ENCODE results near the gene SAMD15. TPM values are rescaled to one million over a fixed set of nuclear protein-coding genes. Genes with fewer than 3 reads are reported as not detected.

SAMD15 gene
- total RNA-seq, 1 donor from 2014 or later: 2.0 TPM

DNA sequence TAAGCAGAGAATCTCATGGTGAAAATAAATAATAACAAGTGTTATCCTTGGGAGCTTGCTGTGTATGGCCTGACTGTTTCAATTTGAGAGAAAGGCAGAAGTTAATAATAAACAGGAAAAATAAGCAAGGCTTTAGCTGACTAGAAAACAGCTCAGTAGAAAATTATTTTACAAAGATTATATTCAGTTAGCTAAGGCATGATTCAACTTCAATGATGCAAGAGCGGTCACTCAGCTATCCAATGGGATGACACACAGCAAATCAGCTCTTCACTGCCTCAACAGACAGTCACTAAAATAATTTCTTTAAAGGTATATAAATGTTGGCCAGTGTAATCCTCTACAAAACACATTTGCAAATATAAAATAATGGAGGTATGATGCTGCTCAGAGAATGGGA lies 37.8 kb upstream of the SAMD15 start:
- DNase-seq (ENCODE audit: low spot score in 2 of 2, unreplicated experiment in 2 of 2): no peak
- Mint-ChIP-seq H3K27me3 (ENCODE audit: low read depth) (no peaks in the 10 kb centered on the region), H3K4me1 (peaks cover 13% of the 10 kb centered on the region), H3K4me3 (no peak overlapping the region), H3K27ac (no peak overlapping the region), H3K9me3 (no peaks in the 10 kb centered on the region), H3K36me3 (peaks cover 26% of the 10 kb centered on the region)
- TF ChIP-seq, protein P1, sequence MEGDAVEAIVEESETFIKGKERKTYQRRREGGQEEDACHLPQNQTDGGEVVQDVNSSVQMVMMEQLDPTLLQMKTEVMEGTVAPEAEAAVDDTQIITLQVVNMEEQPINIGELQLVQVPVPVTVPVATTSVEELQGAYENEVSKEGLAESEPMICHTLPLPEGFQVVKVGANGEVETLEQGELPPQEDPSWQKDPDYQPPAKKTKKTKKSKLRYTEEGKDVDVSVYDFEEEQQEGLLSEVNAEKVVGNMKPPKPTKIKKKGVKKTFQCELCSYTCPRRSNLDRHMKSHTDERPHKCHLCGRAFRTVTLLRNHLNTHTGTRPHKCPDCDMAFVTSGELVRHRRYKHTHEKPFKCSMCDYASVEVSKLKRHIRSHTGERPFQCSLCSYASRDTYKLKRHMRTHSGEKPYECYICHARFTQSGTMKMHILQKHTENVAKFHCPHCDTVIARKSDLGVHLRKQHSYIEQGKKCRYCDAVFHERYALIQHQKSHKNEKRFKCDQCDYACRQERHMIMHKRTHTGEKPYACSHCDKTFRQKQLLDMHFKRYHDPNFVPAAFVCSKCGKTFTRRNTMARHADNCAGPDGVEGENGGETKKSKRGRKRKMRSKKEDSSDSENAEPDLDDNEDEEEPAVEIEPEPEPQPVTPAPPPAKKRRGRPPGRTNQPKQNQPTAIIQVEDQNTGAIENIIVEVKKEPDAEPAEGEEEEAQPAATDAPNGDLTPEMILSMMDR (IDR thresholded peaks at IDR 0.05; ENCODE audit: unreplicated experiment): no peak

DNA sequence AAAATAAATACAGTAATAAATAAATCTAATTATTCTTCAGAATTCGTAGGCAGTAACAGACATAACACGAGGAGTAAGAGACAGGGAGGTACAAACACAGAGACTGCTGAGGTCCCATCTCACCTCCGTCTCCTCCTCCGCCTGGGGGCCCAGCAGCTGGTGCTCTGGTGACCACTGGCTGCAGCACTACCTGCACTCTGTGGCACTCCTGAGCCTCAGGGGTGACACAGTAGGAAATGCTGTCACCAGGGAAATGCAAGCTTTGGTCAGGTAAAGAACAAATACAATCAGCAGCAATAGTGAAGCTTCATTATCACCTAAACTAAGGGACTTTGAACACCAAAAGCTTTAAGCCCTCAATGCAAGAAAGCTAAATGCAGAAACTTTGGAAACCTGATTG lies 36.8 kb upstream of the SAMD15 start:
- H3K4me1 Mint-ChIP-seq: peaks cover 13% of the 10 kb centered on the region
- H3K27ac Mint-ChIP-seq: no peak overlapping the region
- peaks cover 26% of the 10 kb centered on the region for H3K36me3 Mint-ChIP-seq
- H3K27me3 Mint-ChIP-seq (ENCODE audit: low read depth): no peaks in the 10 kb centered on the region
- TF ChIP-seq, protein P1 (IDR thresholded peaks at IDR 0.05; ENCODE audit: unreplicated experiment): no peak
- no peak overlapping the region for H3K4me3 Mint-ChIP-seq
- DNase-seq (ENCODE audit: low spot score in 2 of 2, unreplicated experiment in 2 of 2): no peak
- no peaks in the 10 kb centered on the region for H3K9me3 Mint-ChIP-seq

DNA sequence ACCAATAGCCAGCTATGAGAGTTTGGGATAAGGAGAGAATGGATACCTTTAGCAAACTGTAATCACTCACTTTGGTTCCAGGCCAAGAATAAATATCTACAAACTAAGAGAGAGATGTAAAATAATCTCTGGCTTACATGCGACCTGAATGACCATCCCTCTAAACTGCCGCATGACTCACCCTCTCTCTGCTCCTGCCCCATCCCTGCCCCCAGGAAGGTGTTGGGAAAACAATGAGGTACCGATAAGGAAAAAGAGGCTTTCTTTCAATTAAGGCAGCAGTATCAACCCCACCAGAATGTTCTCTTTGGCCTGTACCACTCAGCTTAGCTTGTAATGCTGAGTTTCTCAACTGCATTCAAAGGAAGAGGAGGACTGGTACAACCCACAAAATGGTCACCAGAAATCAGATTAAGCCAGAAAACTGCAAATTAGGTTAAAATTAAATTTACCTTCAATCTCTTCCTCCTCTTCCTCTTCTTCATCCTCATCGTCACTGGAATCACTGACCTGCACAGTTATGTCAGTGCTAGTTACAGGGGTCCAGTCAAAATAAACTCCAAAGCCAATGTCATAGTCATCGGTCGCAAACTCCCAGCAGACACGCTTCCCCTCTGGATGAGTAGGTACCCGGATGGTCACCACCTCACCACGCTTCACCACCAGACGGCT lies 34.3 kb upstream of the SAMD15 start:
- Mint-ChIP-seq H3K9me3 (peaks cover 3% of the 10 kb centered on the region), H3K27ac (peak overlapping the region; percentile 66), H3K27me3 (ENCODE audit: low read depth) (no peaks in the 10 kb centered on the region), H3K4me3 (no peak overlapping the region), H3K36me3 (peaks cover 36% of the 10 kb centered on the region), H3K4me1 (peaks cover 18% of the 10 kb centered on the region)
- no peak for DNase-seq (ENCODE audit: low spot score in 2 of 2, unreplicated experiment in 2 of 2)
- TF ChIP-seq, protein P1 (IDR thresholded peaks at IDR 0.05; ENCODE audit: unreplicated experiment): no peak

DNA sequence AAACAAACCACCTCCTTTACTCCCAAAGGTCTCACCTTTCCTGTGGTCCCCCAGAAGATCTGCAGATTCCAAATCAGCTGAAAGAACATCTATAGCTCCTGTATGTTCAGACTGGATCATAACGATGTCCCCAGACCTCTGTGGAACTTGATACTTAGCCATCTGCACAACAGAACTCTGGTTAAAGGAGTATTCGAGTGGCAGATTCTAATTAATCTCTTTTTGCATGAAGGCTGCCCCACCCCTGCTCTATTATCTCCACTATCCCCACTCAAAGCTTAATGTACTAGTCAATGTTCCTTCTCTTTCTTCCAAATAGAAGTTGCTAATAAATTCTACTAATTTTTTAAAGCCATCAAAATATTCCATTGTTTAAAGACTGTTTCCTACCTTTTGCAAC lies 33.5 kb upstream of the SAMD15 start:
- peaks cover 3% of the 10 kb centered on the region for H3K9me3 Mint-ChIP-seq
- H3K36me3 Mint-ChIP-seq: peaks cover 36% of the 10 kb centered on the region
- peaks cover 18% of the 10 kb centered on the region for H3K4me1 Mint-ChIP-seq
- DNase-seq (ENCODE audit: low spot score in 2 of 2, unreplicated experiment in 2 of 2): no peak
- no peak overlapping the region for H3K4me3 Mint-ChIP-seq
- TF ChIP-seq, protein P1 (IDR thresholded peaks at IDR 0.05; ENCODE audit: unreplicated experiment): no peak
- no peaks in the 10 kb centered on the region for H3K27me3 Mint-ChIP-seq (ENCODE audit: low read depth)
- no peak overlapping the region for H3K27ac Mint-ChIP-seq

DNA sequence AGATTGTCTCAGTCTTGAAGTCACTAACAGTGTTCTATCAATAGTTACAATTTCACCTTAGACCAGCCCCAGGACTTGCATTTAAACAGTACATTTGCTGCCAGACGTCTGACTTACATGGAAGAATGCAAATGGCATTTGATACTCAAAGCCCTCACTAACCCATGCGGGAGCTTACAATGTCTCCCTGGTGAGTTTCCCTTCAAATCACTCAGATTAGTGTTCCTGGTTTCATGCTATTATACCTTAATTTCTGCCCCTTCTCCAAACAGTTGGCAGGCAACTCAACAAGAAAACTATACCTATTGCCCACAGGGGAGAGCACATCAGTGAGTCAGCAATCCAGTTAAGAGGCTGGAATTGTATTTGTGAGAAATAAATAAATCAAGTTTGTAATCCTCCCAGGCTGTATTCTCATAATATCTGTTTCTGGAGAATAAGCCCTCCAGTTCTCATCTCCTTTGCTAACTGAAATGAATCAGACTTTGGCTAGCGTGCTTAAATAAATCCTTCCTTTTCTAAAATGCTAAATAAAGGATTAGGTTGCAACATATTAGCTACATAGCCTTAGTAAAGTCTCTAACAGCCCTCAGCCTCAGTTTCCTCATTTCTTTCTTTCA lies 32.7 kb upstream of the SAMD15 start:
- peaks cover 18% of the 10 kb centered on the region for H3K4me1 Mint-ChIP-seq

More for the DNA sequence above, 32.7 kb upstream of the SAMD15 start:
- Mint-ChIP-seq H3K27ac (no peak overlapping the region), H3K36me3 (peaks cover 35% of the 10 kb centered on the region), H3K4me3 (no peak overlapping the region), H3K27me3 (ENCODE audit: low read depth) (no peaks in the 10 kb centered on the region), H3K9me3 (peaks cover 3% of the 10 kb centered on the region)
- TF ChIP-seq, protein P1 (IDR thresholded peaks at IDR 0.05; ENCODE audit: unreplicated experiment): no peak
- no peak for DNase-seq (ENCODE audit: low spot score in 2 of 2, unreplicated experiment in 2 of 2)

All from mesothelial cell of epicardium (in vitro differentiated cells).